Breast epithelium (tissue), 4 donors: ENCODE results near the gene ASCC3. TPM values are rescaled to one million over a fixed set of nuclear protein-coding genes. Genes with fewer than 3 reads are reported as not detected.

Experiments
- DNase-seq, 2 donors: peaks; one replicate each; pipeline ENCODE4 v3.0.0-alpha.2; 2019; ENCODE audit warnings: low spot score in 2 of 2
- H3K27ac ChIP-seq, 2 donors: fragments of 200-600 bp; sonication (generic) in 1 of 2; one replicate each; pipeline ENCODE4 v1.5.1; 2016 to 2019; ENCODE audit warnings: mild to moderate bottlenecking in 1 of 2
- H3K27me3 ChIP-seq, 2 donors: fragments of 200-600 bp; sonication (generic) in 1 of 2; one replicate each; pipeline versions ENCODE4 v1.5.1 to v1.6.0; 2017 to 2019; ENCODE audit warnings: control low read depth in 1 of 2, mild to moderate bottlenecking in 1 of 2
- H3K36me3 ChIP-seq: fragments of 200-600 bp; one replicate; pipeline ENCODE4 v1.5.1; 2019
- H3K4me1 ChIP-seq, 2 donors: fragments of 200-600 bp; sonication (generic); one replicate each; pipeline ENCODE4 v1.5.1; 2016 to 2019; ENCODE audit warnings: control low read depth in 1 of 2
- H3K4me3 ChIP-seq, 3 donors: fragments of 200-600 bp; sonication (generic); 1 replicate in 2 of 3; 2 replicates in 1 of 3; pipeline ENCODE4 v1.5.1; 2016 to 2019; ENCODE audit warnings: mild to moderate bottlenecking in 3 of 3, moderate library complexity in 2 of 3
- H3K9me3 ChIP-seq, 2 donors: fragments of 200-600 bp; sonication (generic) in 1 of 2; one replicate each; pipeline ENCODE4 v1.5.1; 2016 to 2019; ENCODE audit warnings: control low read depth in 1 of 2
- CTCF ChIP-seq, 3 donors: fragments of 450-650 bp; IDR thresholded peaks; one replicate each; pipeline ENCODE4 v1.5.1; 2016 to 2017; ENCODE audit warnings: antibody characterized with exemption in 3 of 3, mild to moderate bottlenecking in 3 of 3, moderate library complexity in 3 of 3
- POLR2A ChIP-seq: fragments of 450-650 bp; IDR thresholded peaks from one replicate; pipeline ENCODE4 v1.6.1; 2016; ENCODE audit warnings: antibody characterized with exemption, mild to moderate bottlenecking, moderate library complexity
- POLR2AphosphoS5 ChIP-seq, 3 donors: sonication (generic); formaldehyde crosslinking; IDR thresholded peaks; one replicate each; pipeline ENCODE4 v1.6.1; 2017; ENCODE audit warnings: antibody characterized with exemption in 3 of 3
- intact Hi-C: fragments of 100-400 bp; cut with DNase I; formaldehyde crosslinking; loops from one replicate; pipeline ENCODE4 v1.15.1; 2023; ENCODE audit warnings: low total_unique reads
- total RNA-seq, 3 donors: library from RNA; depleted of rRNA; stranded (reverse); fragments of >200 nt; gene quantifications; one replicate each; pipeline ENCODE4 v1.1.0, GENCODE V29; 2016

Gene ASCC3
- total RNA-seq, 3 donors from 2014 or later = 23.5 to 49.3 (median 44.6) TPM

- no peak for TF ChIP-seq POLR2AphosphoS5 (IDR thresholded peaks at IDR 0.05)
- no peak for TF ChIP-seq POLR2A
- no peak for TF ChIP-seq CTCF (IDR thresholded peaks at IDR 0.05)
- H3K4me3 ChIP-seq = no peak overlapping the region
- H3K27me3 ChIP-seq = no peaks in the 10 kb centered on the region
- no peaks in the 10 kb centered on the region for H3K4me1 ChIP-seq
- intact Hi-C loops = no loop called here
- no peaks in the 10 kb centered on the region for H3K9me3 ChIP-seq
- H3K27ac ChIP-seq = peak overlapping the region in 1 of 2 donors; percentile 51
- H3K36me3 ChIP-seq = peaks cover 8% of the 10 kb centered on the region
- DNase-seq = peak in 1 of 2 donors; percentile 21
Observed at GRCh38 chr6:100504786-100505737, 376.1 kb downstream of the ASCC3 start.

GRCh38 chr6:100503043-100503705, 378.0 kb downstream of the ASCC3 start:
- H3K27ac ChIP-seq = no peak overlapping the region
- no peaks in the 10 kb centered on the region for H3K4me1 ChIP-seq
- DNase-seq = no peak
- intact Hi-C loops = no loop called here
- no peaks in the 10 kb centered on the region for H3K27me3 ChIP-seq
- no peak for TF ChIP-seq CTCF (IDR thresholded peaks at IDR 0.05)
- TF ChIP-seq POLR2A = no peak
- no peak for TF ChIP-seq POLR2AphosphoS5 (IDR thresholded peaks at IDR 0.05)
- no peak overlapping the region for H3K4me3 ChIP-seq
- H3K36me3 ChIP-seq = peaks cover 7% of the 10 kb centered on the region
- no peaks in the 10 kb centered on the region for H3K9me3 ChIP-seq

GRCh38 chr6:100493206-100493888, 387.8 kb downstream of the ASCC3 start:
- TF ChIP-seq POLR2A (no peak), CTCF (IDR thresholded peaks at IDR 0.05) (no peak), POLR2AphosphoS5 (IDR thresholded peaks at IDR 0.05) (no peak)
- Histone ChIP-seq H3K4me3 (no peak overlapping the region), H3K27me3 (no peaks in the 10 kb centered on the region), H3K36me3 (no peaks in the 10 kb centered on the region), H3K4me1 (no peaks in the 10 kb centered on the region), H3K9me3 (no peaks in the 10 kb centered on the region), H3K27ac (no peak overlapping the region)
- no peak for DNase-seq
- intact Hi-C loops = no loop called here

GRCh38 chr6:100491952-100492670, 389.0 kb downstream of the ASCC3 start:
- Histone ChIP-seq H3K4me1 (no peaks in the 10 kb centered on the region), H3K4me3 (no peak overlapping the region), H3K9me3 (no peaks in the 10 kb centered on the region), H3K27ac (no peak overlapping the region), H3K36me3 (no peaks in the 10 kb centered on the region), H3K27me3 (no peaks in the 10 kb centered on the region)
- DNase-seq = no peak
- intact Hi-C loops = no loop called here
- TF ChIP-seq POLR2A = no peak
- TF ChIP-seq POLR2AphosphoS5 (IDR thresholded peaks at IDR 0.05) = no peak
- no peak for TF ChIP-seq CTCF (IDR thresholded peaks at IDR 0.05)
